ENCODE measurements around the gene CERCAM. TPM values are rescaled to one million over a fixed set of nuclear protein-coding genes. Genes with fewer than 3 reads are reported as not detected.

CERCAM gene
- total and polyA plus RNA-seq, 2 of the 13 experiments (the other 11 are each of a cell fraction or from before 2014, with no cell fraction given): 9.0 to 17.1 TPM

DNA sequence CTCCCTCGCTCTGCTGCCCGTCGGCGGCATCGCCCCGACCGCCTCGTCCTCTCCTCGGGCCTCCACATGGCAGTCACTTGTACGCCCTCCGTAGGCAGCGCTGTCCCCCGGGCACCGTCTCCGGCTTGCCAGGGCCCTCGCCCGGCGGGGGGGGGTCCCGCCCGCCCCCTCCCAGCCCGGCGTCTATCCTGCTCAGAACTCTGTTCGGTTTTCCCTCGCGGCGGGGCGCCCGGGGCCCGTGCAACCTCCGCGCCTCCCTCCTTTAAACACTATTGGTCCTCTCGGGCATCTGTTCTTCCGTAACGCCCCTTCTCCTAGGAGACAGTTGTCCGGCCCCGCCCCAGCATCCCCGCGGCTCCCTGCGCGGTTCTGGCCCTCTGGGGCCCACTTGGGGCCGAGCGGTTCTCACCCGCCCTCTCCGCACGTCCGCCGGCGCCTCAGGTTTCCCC, 36.0 kb downstream of the CERCAM start (continued):
- TF ChIP-seq, protein P1, sequence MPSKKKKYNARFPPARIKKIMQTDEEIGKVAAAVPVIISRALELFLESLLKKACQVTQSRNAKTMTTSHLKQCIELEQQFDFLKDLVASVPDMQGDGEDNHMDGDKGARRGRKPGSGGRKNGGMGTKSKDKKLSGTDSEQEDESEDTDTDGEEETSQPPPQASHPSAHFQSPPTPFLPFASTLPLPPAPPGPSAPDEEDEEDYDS (CRISPR knock-in tag; IDR thresholded peaks at IDR 0.05): no peak
- no peak for TF ChIP-seq ZZZ3 (CRISPR knock-in tag; IDR thresholded peaks at IDR 0.05; ENCODE audit: borderline replicate concordance)
- 0 out of 2 replicates have a peak, but pooled peaks have one; percentile 17 for TF ChIP-seq KAT8 (CRISPR knock-in tag; IDR thresholded peaks at IDR 0.05)
- TF ChIP-seq ZNF782 (CRISPR knock-in tag; IDR thresholded peaks at IDR 0.05; ENCODE audit: borderline replicate concordance): no peak
- no peak for TF ChIP-seq ZSCAN30 (CRISPR knock-in tag; IDR thresholded peaks at IDR 0.05)
- TF ChIP-seq ZNF562 (CRISPR knock-in tag; IDR thresholded peaks at IDR 0.05; ENCODE audit: borderline replicate concordance): no peak
- peak; percentile 19 for TF ChIP-seq XRCC5 (optimal IDR thresholded peaks at IDR 0.05; ENCODE audit: low read length)
- TF ChIP-seq HNF4A (CRISPR knock-in tag; IDR thresholded peaks at IDR 0.05): no peak
- TF ChIP-seq, protein P2, sequence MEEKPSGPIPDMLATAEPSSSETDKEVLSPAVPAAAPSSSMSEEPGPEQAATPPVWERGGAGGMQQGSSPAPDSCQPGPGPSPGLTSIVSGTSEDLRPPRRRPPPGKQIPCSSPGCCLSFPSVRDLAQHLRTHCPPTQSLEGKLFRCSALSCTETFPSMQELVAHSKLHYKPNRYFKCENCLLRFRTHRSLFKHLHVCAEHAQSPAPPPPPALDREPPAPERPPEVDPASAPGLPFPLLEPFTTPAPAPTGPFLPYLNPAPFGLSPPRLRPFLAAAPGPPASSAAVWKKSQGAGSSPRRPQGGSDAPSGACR (CRISPR knock-in tag; IDR thresholded peaks at IDR 0.05): no peak
- TF ChIP-seq KDM1A (CRISPR knock-in tag; IDR thresholded peaks at IDR 0.05): no peak
- TF ChIP-seq, protein P3, sequence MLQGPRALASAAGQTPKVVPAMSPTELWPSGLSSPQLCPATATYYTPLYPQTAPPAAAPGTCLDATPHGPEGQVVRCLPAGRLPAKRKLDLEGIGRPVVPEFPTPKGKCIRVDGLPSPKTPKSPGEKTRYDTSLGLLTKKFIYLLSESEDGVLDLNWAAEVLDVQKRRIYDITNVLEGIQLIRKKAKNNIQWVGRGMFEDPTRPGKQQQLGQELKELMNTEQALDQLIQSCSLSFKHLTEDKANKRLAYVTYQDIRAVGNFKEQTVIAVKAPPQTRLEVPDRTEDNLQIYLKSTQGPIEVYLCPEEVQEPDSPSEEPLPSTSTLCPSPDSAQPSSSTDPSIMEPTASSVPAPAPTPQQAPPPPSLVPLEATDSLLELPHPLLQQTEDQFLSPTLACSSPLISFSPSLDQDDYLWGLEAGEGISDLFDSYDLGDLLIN (CRISPR knock-in tag; IDR thresholded peaks at IDR 0.05; ENCODE audit: borderline replicate concordance): no peak
- TF ChIP-seq RAD21 (CRISPR knock-in tag; IDR thresholded peaks at IDR 0.05): no peak
- TF ChIP-seq RXRB (CRISPR knock-in tag; IDR thresholded peaks at IDR 0.05; ENCODE audit: borderline replicate concordance): 0 out of 2 replicates have a peak, but pooled peaks have one; percentile 5
- TF ChIP-seq, protein P4, sequence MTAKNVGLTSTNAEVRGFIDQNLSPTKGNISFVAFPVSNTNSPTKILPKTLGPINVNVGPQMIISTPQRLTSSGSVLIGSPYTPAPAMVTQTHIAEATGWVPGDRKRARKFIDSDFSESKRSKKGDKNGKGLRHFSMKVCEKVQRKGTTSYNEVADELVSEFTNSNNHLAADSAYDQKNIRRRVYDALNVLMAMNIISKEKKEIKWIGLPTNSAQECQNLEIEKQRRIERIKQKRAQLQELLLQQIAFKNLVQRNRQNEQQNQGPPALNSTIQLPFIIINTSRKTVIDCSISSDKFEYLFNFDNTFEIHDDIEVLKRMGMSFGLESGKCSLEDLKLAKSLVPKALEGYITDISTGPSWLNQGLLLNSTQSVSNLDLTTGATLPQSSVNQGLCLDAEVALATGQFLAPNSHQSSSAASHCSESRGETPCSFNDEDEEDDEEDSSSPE (CRISPR knock-in tag; IDR thresholded peaks at IDR 0.05): 0 out of 2 replicates have a peak, but pooled peaks have one; percentile 49
- TF ChIP-seq ZSCAN21 (CRISPR knock-in tag; IDR thresholded peaks at IDR 0.05; ENCODE audit: borderline replicate concordance): no peak
- TF ChIP-seq, protein P5, sequence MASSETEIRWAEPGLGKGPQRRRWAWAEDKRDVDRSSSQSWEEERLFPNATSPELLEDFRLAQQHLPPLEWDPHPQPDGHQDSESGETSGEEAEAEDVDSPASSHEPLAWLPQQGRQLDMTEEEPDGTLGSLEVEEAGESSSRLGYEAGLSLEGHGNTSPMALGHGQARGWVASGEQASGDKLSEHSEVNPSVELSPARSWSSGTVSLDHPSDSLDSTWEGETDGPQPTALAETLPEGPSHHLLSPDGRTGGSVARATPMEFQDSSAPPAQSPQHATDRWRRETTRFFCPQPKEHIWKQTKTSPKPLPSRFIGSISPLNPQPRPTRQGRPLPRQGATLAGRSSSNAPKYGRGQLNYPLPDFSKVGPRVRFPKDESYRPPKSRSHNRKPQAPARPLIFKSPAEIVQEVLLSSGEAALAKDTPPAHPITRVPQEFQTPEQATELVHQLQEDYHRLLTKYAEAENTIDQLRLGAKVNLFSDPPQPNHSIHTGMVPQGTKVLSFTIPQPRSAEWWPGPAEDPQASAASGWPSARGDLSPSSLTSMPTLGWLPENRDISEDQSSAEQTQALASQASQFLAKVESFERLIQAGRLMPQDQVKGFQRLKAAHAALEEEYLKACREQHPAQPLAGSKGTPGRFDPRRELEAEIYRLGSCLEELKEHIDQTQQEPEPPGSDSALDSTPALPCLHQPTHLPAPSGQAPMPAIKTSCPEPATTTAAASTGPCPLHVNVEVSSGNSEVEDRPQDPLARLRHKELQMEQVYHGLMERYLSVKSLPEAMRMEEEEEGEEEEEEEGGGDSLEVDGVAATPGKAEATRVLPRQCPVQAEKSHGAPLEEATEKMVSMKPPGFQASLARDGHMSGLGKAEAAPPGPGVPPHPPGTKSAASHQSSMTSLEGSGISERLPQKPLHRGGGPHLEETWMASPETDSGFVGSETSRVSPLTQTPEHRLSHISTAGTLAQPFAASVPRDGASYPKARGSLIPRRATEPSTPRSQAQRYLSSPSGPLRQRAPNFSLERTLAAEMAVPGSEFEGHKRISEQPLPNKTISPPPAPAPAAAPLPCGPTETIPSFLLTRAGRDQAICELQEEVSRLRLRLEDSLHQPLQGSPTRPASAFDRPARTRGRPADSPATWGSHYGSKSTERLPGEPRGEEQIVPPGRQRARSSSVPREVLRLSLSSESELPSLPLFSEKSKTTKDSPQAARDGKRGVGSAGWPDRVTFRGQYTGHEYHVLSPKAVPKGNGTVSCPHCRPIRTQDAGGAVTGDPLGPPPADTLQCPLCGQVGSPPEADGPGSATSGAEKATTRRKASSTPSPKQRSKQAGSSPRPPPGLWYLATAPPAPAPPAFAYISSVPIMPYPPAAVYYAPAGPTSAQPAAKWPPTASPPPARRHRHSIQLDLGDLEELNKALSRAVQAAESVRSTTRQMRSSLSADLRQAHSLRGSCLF (CRISPR knock-in tag; IDR thresholded peaks at IDR 0.05; ENCODE audit: borderline replicate concordance): no peak
- TF ChIP-seq NFIC (IDR thresholded peaks at IDR 0.05; ENCODE audit: low read length): no peak
- no peak for TF ChIP-seq ZNF674 (CRISPR knock-in tag; IDR thresholded peaks at IDR 0.05; ENCODE audit: low read depth)
- no peak for TF ChIP-seq HDAC6 (IDR thresholded peaks at IDR 0.05; ENCODE audit: low read depth, low read length)
- no peak for TF ChIP-seq STAT5B (CRISPR knock-in tag; IDR thresholded peaks at IDR 0.05)
- TF ChIP-seq, protein P6, sequence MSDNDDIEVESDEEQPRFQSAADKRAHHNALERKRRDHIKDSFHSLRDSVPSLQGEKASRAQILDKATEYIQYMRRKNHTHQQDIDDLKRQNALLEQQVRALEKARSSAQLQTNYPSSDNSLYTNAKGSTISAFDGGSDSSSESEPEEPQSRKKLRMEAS (IDR thresholded peaks at IDR 0.05): peak; percentile 52; the same call in 1 of the 2 replicates

All from HepG2 (cell line).